Sigmoid colon (tissue), 7 donors: ENCODE results near the gene RASSF8. TPM values are rescaled to one million over a fixed set of nuclear protein-coding genes. Genes with fewer than 3 reads are reported as not detected.

Experiments
- DNase-seq: peaks from one replicate; pipeline ENCODE4 v3.0.0-alpha.2; 2019
- H3K27ac ChIP-seq, 4 donors: fragments of 200-600 bp; sonication (generic); one replicate each; pipeline ENCODE4 v1.5.1; 2016 to 2019; ENCODE audit warnings: mild to moderate bottlenecking in 1 of 4
- H3K27me3 ChIP-seq, 3 donors: fragments of 200-600 bp; sonication (generic); one replicate each; pipeline ENCODE4 v1.5.1; 2019; ENCODE audit warnings: mild to moderate bottlenecking in 1 of 3
- H3K36me3 ChIP-seq, 4 donors: fragments of 200-600 bp; sonication (generic); one replicate each; pipeline ENCODE4 v1.5.1; 2016 to 2019
- H3K4me1 ChIP-seq, 4 donors: fragments of 200-600 bp; sonication (generic); one replicate each; pipeline ENCODE4 v1.5.1; 2017 to 2019
- H3K4me3 ChIP-seq, 4 donors: fragments of 200-600 bp; sonication (generic); one replicate each; pipeline ENCODE4 v1.5.1; 2017 to 2019; ENCODE audit warnings: mild to moderate bottlenecking in 2 of 4, moderate library complexity in 1 of 4
- H3K9me3 ChIP-seq, 4 donors: fragments of 200-600 bp in 3 of 4; sonication (generic) in 3 of 4; one replicate each; pipeline versions ENCODE4 v1.5.1 to v1.6.1; 2013 to 2019
- EP300 ChIP-seq, 4 donors: sonication (generic); formaldehyde crosslinking; IDR thresholded peaks; one replicate each; pipeline ENCODE4 v1.6.1; 2017; ENCODE audit warnings: antibody characterized with exemption in 4 of 4
- POLR2A ChIP-seq, 2 donors: fragments of 450-650 bp; IDR thresholded peaks; one replicate each; pipeline ENCODE4 v1.6.1; 2016; ENCODE audit warnings: antibody characterized with exemption in 2 of 2, mild to moderate bottlenecking in 2 of 2, moderate library complexity in 2 of 2
- POLR2AphosphoS5 ChIP-seq, 4 donors: sonication (generic); formaldehyde crosslinking; IDR thresholded peaks; one replicate each; pipeline ENCODE4 v1.6.1; 2017; ENCODE audit warnings: antibody characterized with exemption in 4 of 4
- WGBS, 2 donors: extraction: QIAGEN DNeasy Blood & Tissue Kit; methylation state at CpG; one replicate each; pipeline ENCODE4 v1.1.7; 2013; 5-methylcytosine and 5-hydroxymethylcytosine counted together
- intact Hi-C: fragments of 100-400 bp; cut with DNase I; formaldehyde crosslinking; loops from one replicate; pipeline ENCODE4 v1.15.1; 2023
- polyA plus RNA-seq, 3 donors: library from polyadenylated mRNA; stranded (reverse); fragments of 200-250 nt; gene quantifications; one replicate each; pipeline ENCODE4 v1.2.3, GENCODE V29; 2013
- total RNA-seq, 4 donors: library from RNA; depleted of rRNA; stranded (reverse); fragments of >200 nt; gene quantifications; one replicate each; pipeline ENCODE4 v1.1.0, GENCODE V29; 2016
- TF ChIP-seq, protein P1 (sequence below), 4 experiments: fragments of 450-650 bp in 3 of 4; fragments of 200-600 bp in 1 of 4; IDR thresholded peaks; one replicate each; pipeline ENCODE4 v1.5.1; 2016 to 2019; ENCODE audit warnings: antibody characterized with exemption in 4 of 4, mild to moderate bottlenecking in 3 of 4, moderate library complexity in 2 of 4
- donor health status: healthy with polysubstance abuse.
- donor health status: Bipolar disorder and iron deficiency.
- donor health status: healthy.

Gene RASSF8
- total and polyA plus RNA-seq, 7 donors = 0.92 to 109 (median 74.0) TPM

DNA sequence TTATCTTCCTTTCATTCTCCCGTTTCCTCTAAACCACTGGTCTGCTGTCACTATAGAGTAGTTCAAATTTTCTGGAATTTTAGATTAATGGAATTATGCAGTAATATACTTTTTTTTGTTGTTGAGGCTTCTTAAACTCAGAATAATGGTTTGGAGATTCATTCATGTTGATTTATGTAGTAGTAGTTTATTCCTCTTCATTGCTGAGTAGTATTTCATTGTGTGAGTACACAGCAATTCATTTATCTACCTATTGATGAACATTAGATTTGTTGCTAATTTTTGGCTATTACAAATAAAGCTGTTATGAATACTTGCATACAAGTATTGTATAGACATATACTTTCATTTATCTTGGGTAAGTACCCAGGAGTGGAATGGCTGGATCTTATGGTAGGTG lies 7.2 kb downstream of the RASSF8 start:
- Histone ChIP-seq H3K36me3 (no peaks in the 10 kb centered on the region), H3K4me1 (peaks cover 0 to 87% (median 71%) of the 10 kb centered on the region in 4 donors), H3K27me3 (no peaks in the 10 kb centered on the region), H3K27ac (no peak overlapping the region), H3K9me3 (no peaks in the 10 kb centered on the region), H3K4me3 (no peak overlapping the region)
- TF ChIP-seq POLR2A (IDR thresholded peaks at IDR 0.05) = no peak
- no peak for TF ChIP-seq EP300 (IDR thresholded peaks at IDR 0.05)
- no peak for TF ChIP-seq POLR2AphosphoS5 (IDR thresholded peaks at IDR 0.05)
- TF ChIP-seq, protein P1, sequence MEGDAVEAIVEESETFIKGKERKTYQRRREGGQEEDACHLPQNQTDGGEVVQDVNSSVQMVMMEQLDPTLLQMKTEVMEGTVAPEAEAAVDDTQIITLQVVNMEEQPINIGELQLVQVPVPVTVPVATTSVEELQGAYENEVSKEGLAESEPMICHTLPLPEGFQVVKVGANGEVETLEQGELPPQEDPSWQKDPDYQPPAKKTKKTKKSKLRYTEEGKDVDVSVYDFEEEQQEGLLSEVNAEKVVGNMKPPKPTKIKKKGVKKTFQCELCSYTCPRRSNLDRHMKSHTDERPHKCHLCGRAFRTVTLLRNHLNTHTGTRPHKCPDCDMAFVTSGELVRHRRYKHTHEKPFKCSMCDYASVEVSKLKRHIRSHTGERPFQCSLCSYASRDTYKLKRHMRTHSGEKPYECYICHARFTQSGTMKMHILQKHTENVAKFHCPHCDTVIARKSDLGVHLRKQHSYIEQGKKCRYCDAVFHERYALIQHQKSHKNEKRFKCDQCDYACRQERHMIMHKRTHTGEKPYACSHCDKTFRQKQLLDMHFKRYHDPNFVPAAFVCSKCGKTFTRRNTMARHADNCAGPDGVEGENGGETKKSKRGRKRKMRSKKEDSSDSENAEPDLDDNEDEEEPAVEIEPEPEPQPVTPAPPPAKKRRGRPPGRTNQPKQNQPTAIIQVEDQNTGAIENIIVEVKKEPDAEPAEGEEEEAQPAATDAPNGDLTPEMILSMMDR (IDR thresholded peaks at IDR 0.05) = no peak
- 82 to 92% methylated on average over 1 of the region's 1 CpG for WGBS, 2 donors
- no peak for DNase-seq
- intact Hi-C loops = no loop called here

DNA sequence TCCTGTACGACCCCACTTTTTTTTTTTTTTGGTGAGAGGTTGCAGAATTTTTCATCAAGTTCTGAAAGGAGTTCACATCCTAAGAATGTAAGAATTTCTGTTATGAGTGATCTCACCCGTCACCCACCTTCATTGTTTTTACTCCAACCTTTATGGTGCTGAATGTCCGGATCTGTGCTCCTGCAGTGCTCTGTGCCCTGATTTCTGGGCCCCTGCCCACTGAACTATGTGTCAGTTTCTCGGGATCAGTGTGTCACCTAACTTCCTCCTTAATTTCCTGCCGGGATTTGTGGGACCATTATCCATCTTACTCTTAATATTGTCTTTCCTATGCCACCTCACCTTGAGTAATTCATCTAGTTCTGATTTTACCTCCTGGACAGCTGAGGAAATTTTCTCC lies 11.6 kb downstream of the RASSF8 start:
- DNase-seq = no peak
- Histone ChIP-seq H3K4me3 (no peak overlapping the region), H3K36me3 (no peaks in the 10 kb centered on the region), H3K27me3 (no peaks in the 10 kb centered on the region), H3K9me3 (no peaks in the 10 kb centered on the region), H3K27ac (peak overlapping the region in 3 of 4 donors; percentile 60 to 84 (median 69)), H3K4me1 (peaks cover 0 to 88% (median 78%) of the 10 kb centered on the region in 4 donors)
- TF ChIP-seq, protein P1 (IDR thresholded peaks at IDR 0.05) = no peak
- TF ChIP-seq POLR2AphosphoS5 (IDR thresholded peaks at IDR 0.05) (no peak), POLR2A (IDR thresholded peaks at IDR 0.05) (no peak)
- 81 to 88% methylated on average over 5 of the region's 5 CpGs for WGBS, 2 donors
- intact Hi-C loops = loop anchor here (10.0 kb wide), 1 partner anchor 225 kb away; the partner anchor contains the start of gene SSPN

DNA sequence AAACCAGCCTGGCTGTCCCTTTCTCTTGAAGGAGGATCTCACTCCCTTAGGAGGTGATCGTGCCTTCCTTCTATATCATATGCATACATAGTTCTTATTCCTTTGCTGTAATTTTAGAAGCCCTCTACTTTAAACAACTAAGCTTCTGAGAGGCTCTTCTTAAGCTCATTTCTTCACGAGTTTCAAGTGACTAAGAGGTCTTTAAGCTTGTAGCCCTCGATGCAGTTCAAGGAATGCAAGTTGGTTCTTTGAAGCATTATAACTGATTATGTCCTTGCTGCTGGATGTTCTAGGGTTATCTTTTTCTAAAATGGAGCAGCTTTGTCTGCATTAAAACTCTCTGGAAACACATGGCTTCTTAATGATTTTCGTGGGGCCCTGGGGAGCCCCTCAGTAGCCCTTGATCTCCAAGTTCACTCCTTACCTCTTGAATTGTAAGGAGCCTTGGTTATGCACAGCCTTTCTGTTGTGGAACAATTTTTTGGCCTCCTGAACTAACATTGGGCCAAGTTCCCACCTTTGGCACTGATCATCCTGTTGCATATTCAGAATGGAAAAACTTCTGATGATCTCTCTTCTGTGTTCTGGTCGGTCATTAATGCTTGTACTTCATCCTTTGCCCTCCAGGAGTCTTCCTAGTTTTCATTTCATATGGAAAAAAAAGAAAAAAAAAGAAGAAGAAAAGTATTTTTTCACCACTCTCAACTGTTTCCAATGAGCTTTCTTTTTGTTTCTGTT lies 12.6 kb downstream of the RASSF8 start:
- intact Hi-C loops = loop anchor here (10.0 kb wide), 1 partner anchor 224 kb away; the partner anchor contains the start of gene SSPN
- peak overlapping the region in 1 of 4 donors; percentile 8 for H3K4me3 ChIP-seq
- H3K27ac ChIP-seq = peak overlapping the region; percentile 52 to 84 (median 64)
- no peaks in the 10 kb centered on the region for H3K27me3 ChIP-seq
- 82 to 84% methylated on average over 5 of the region's 5 CpGs for WGBS, 2 donors
- no peaks in the 10 kb centered on the region for H3K36me3 ChIP-seq
- peaks cover 0 to 98% (median 88%) of the 10 kb centered on the region in 4 donors for H3K4me1 ChIP-seq
- H3K9me3 ChIP-seq = no peaks in the 10 kb centered on the region
- no peak for TF ChIP-seq POLR2A (IDR thresholded peaks at IDR 0.05)
- TF ChIP-seq, protein P1 (IDR thresholded peaks at IDR 0.05) = peak in 2 of 4 experiments; percentile 21 to 34
- no peak for DNase-seq

DNA sequence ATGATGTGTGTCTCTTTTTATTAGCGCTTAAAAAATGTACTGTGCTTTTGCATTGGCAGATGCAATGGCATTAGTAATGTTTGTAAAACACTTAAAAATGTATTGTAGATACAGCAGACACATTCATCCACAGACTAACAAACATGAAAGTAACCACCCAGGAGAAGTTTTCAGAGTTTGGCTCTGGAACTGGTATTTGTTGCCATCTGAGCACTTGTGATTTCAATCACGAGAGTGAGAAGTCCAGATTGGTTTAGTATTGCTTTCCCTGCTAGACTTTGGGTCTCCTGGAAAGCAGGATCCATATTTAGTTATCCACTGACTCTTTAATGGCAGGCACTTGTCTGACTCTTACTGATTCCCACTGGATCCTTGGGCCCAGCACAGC lies 13.2 kb downstream of the RASSF8 start:
- TF ChIP-seq EP300 (IDR thresholded peaks at IDR 0.05) (peak in 1 of 4 donors; percentile 18), POLR2AphosphoS5 (IDR thresholded peaks at IDR 0.05) (peak in 1 of 4 donors; percentile 8), POLR2A (IDR thresholded peaks at IDR 0.05) (no peak)
- TF ChIP-seq, protein P1 (IDR thresholded peaks at IDR 0.05) = peak in 1 of 4 experiments; percentile 8
- Histone ChIP-seq H3K9me3 (no peaks in the 10 kb centered on the region), H3K4me3 (peak overlapping the region in 1 of 4 donors; percentile 8), H3K27me3 (no peaks in the 10 kb centered on the region), H3K36me3 (no peaks in the 10 kb centered on the region), H3K27ac (peak overlapping the region; percentile 52 to 84 (median 64)), H3K4me1 (peaks cover 0 to 98% (median 92%) of the 10 kb centered on the region in 4 donors)
- intact Hi-C loops = loop anchor here (10.0 kb wide), 1 partner anchor 223 kb away; the partner anchor contains the start of gene SSPN
- WGBS, 2 donors = 85 to 88% methylated on average over 2 of the region's 2 CpGs
- no peak for DNase-seq
